GM13977 (cell line): Measurements from ENCODE around the gene CD27.
"Not testable (repeated sequence)": the region's sequence is repeated elsewhere in the genome, so short reads cannot be mapped to it uniquely, and the experiment has no call there.

ENCODE experiments used
- DNase-seq: peaks from one replicate; pipeline ENCODE4 v3.0.0; 2012; ENCODE audit warnings: low spot score
- CTCF ChIP-seq: IDR thresholded peaks from 2 replicates; pipeline ENCODE4 v1.5.1; 2012; ENCODE audit warnings: mild to moderate bottlenecking, control low read depth; ENCODE audit not compliant: insufficient read depth; ENCODE audit errors: extremely low read depth, missing control alignments
- in situ Hi-C: fragments of 300-500 bp; cut with MboI; formaldehyde crosslinking; loops from one replicate; pipeline ENCODE4 v1.12.0; 2022; ENCODE audit warnings: low sequenced_read_pairs, low pct_unique_long_range_greater_than_20kb, mixed read lengths, inconsistent platforms; ENCODE audit not compliant: unreplicated experiment

CD27 gene

GRCh38 chr12:6425590-6426531 lies 18.9 kb upstream of the CD27 start:
- in situ Hi-C loops, result loop anchor here (10.0 kb wide), 1 partner anchor 109 kb away; the partner anchor contains the start of gene GAPDH
- no peak for DNase-seq
- TF ChIP-seq CTCF, result no peak

GRCh38 chr12:6426882-6427671 lies 17.7 kb upstream of the CD27 start:
- DNase-seq, result peak; percentile 74
- TF ChIP-seq CTCF, result no peak
- in situ Hi-C loops, result loop anchor here (10.0 kb wide), 1 partner anchor 108 kb away; the partner anchor contains the start of gene GAPDH

GRCh38 chr12:6427796-6428195 lies 17.0 kb upstream of the CD27 start:
- not testable (repeated sequence) for DNase-seq
- in situ Hi-C loops, result loop anchor here (10.0 kb wide), 1 partner anchor 107 kb away; the partner anchor contains the start of gene GAPDH

- TF ChIP-seq CTCF, result no peak
- in situ Hi-C loops, result loop anchor here (10.0 kb wide), 1 partner anchor 106 kb away; the partner anchor contains the start of gene GAPDH
These were observed 16.4 kb upstream of the CD27 start for GRCh38 chr12:6428326-6428725.

GRCh38 chr12:6430124-6430989 lies 14.4 kb upstream of the CD27 start:
- TF ChIP-seq CTCF, result no peak
- in situ Hi-C loops, result no loop called here
- no peak for DNase-seq

More at GRCh38 chr12:6428326-6428725, 16.4 kb upstream of the CD27 start:
- no peak for DNase-seq

- in situ Hi-C loops, result no loop called here
- no peak for TF ChIP-seq CTCF
- DNase-seq, result no peak
These were observed 11.8 kb upstream of the CD27 start for GRCh38 chr12:6432991-6433390.
